Measurements from ENCODE around the gene KIF5C. TPM values are rescaled to one million over a fixed set of nuclear protein-coding genes. Genes with fewer than 3 reads are reported as not detected.

KIF5C gene
- total RNA-seq, 2 experiments from 2014 or later, result 8.1 to 22.2 TPM

DNA sequence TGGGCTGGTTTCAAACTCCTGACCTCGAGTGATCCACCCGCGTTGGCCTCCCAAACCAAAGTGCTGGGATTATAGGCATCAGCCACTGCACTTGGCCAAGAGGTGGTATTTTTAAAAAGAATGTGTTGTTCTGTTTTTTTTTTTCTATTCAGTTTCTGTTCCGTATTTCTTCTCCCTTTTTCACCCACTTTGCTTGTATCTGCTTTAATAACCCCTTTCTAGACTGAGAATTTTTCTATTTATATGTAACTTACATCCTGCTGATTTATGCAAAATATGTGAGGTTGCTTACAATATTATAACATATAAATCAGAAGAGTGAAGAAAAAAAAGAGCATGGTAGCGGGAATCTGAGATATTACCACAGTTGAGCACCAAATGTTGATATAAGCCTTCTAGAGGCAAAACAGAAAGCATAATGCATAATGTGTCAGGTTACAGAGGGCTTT, 146.3 kb downstream of the KIF5C start:
- Histone ChIP-seq H3K4me2 (ENCODE audit: low read length) (peak overlapping the region; percentile 85), H3K4me1 (ENCODE audit: insufficient read depth, low read length, poor library complexity, severe bottlenecking) (peaks cover 62% of the 10 kb centered on the region), H2AFZ (ENCODE audit: low read length) (peak overlapping the region; percentile 36; the same call in 1 of the 2 replicates), H3K9me2 (ENCODE audit: insufficient read depth, low read length) (no peaks in the 10 kb centered on the region), H3K27ac (ENCODE audit: low read depth, low read length, poor library complexity, severe bottlenecking) (peak overlapping the region; percentile 87), H3K4me3 (ENCODE audit: low read depth, low read length, poor library complexity, severe bottlenecking) (peak overlapping the region; percentile 60), H3K9me3 (ENCODE audit: low read length) (no peaks in the 10 kb centered on the region), H3K36me3 (ENCODE audit: insufficient read depth, low read length) (0 out of 2 replicates have a peak, but pooled peaks cover 12% of the 10 kb centered on the region), H4K20me1 (ENCODE audit: insufficient read depth, low read length) (no peaks in the 10 kb centered on the region), H3K79me2 (ENCODE audit: insufficient read depth, low read depth, low read length) (no peaks in the 10 kb centered on the region)
- TF ChIP-seq EZH2phosphoT487 (IDR thresholded peaks at IDR 0.05; ENCODE audit: borderline replicate concordance, low read depth, low read length), result no peak
- TF ChIP-seq, protein P1, sequence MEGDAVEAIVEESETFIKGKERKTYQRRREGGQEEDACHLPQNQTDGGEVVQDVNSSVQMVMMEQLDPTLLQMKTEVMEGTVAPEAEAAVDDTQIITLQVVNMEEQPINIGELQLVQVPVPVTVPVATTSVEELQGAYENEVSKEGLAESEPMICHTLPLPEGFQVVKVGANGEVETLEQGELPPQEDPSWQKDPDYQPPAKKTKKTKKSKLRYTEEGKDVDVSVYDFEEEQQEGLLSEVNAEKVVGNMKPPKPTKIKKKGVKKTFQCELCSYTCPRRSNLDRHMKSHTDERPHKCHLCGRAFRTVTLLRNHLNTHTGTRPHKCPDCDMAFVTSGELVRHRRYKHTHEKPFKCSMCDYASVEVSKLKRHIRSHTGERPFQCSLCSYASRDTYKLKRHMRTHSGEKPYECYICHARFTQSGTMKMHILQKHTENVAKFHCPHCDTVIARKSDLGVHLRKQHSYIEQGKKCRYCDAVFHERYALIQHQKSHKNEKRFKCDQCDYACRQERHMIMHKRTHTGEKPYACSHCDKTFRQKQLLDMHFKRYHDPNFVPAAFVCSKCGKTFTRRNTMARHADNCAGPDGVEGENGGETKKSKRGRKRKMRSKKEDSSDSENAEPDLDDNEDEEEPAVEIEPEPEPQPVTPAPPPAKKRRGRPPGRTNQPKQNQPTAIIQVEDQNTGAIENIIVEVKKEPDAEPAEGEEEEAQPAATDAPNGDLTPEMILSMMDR (conservative IDR thresholded peaks at IDR 0.05; ENCODE audit: low read length), result no peak
- BruUV-seq (replicated peaks), result no TSS peak
- POLR2A ChIA-PET, result interaction anchor here (0.6 to 3.4 kb wide), 10 partner anchors 9 to 1423 kb away, joined by 3 to 33 read pairs (median 4); no protein-coding TSS in a partner anchor
- CTCF ChIA-PET (ENCODE audit: unreplicated experiment), result interaction anchor here (1.2 to 1.9 kb wide), 2 partner anchors 13 to 17 kb away, joined by 3 to 11 read pairs; no protein-coding TSS in a partner anchor
- intact Hi-C loops (cut with micrococcal nuclease; ENCODE audit: unreplicated experiment), result loop anchor here (1.0 to 2.0 kb wide), 3 partner anchors 13 to 540 kb away; no protein-coding TSS in a partner anchor
- DNase-seq (ENCODE audit: low spot score), result peak; percentile 76

DNA sequence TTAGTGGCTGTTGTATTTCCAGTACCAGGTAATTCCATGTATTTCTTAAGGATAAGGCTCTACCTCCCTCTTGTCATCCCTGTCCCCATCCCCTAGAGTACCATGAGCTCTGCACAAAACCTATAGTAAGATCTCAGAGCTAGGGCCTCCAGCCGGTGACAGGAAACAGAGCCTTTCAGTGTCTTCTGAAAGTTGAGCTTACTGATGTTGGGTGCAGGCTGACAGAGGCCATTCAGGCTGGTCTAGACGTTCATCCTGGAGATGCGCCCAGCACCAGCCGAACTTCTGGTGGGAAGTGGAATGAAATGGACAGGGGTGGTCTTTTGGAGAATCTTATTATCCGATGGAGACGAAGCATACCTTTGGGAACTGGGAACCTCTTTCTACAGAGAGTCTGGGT, 146.7 kb downstream of the KIF5C start:
- no peaks in the 10 kb centered on the region for H3K79me2 ChIP-seq (ENCODE audit: insufficient read depth, low read depth, low read length)
- peak overlapping the region; percentile 85 for H3K4me2 ChIP-seq (ENCODE audit: low read length)
- ChIA-PET POLR2A (interaction anchor here (0.5 to 3.4 kb wide), 12 partner anchors 10 to 1423 kb away, joined by 3 to 33 read pairs (median 4); partner anchors contain the start of genes MBD5 and ORC4), CTCF (ENCODE audit: unreplicated experiment) (interaction anchor here (1.9 kb wide), 1 partner anchor 13 kb away, joined by 11 read pairs; no protein-coding TSS in a partner anchor)
- no TSS peak for BruUV-seq (replicated peaks)
- H3K4me3 ChIP-seq (ENCODE audit: low read depth, low read length, poor library complexity, severe bottlenecking), result peak overlapping the region; percentile 60
- peak; percentile 83 for DNase-seq (ENCODE audit: low spot score)
- peaks cover 62% of the 10 kb centered on the region for H3K4me1 ChIP-seq (ENCODE audit: insufficient read depth, low read length, poor library complexity, severe bottlenecking)
- TF ChIP-seq, protein P1 (conservative IDR thresholded peaks at IDR 0.05; ENCODE audit: low read length), result no peak
- TF ChIP-seq EZH2phosphoT487 (IDR thresholded peaks at IDR 0.05; ENCODE audit: borderline replicate concordance, low read depth, low read length), result no peak
- peak overlapping the region; percentile 87 for H3K27ac ChIP-seq (ENCODE audit: low read depth, low read length, poor library complexity, severe bottlenecking)
- H3K9me3 ChIP-seq (ENCODE audit: low read length), result no peaks in the 10 kb centered on the region
- H3K36me3 ChIP-seq (ENCODE audit: insufficient read depth, low read length), result 0 out of 2 replicates have a peak, but pooled peaks cover 12% of the 10 kb centered on the region
- no peaks in the 10 kb centered on the region for H3K9me2 ChIP-seq (ENCODE audit: insufficient read depth, low read length)
- intact Hi-C loops (cut with micrococcal nuclease; ENCODE audit: unreplicated experiment), result loop anchor here (1.0 to 2.0 kb wide), 3 partner anchors 13 to 539 kb away; no protein-coding TSS in a partner anchor
- H4K20me1 ChIP-seq (ENCODE audit: insufficient read depth, low read length), result no peaks in the 10 kb centered on the region
- peak overlapping the region; percentile 36; the same call in 1 of the 2 replicates for H2AFZ ChIP-seq (ENCODE audit: low read length)

DNA sequence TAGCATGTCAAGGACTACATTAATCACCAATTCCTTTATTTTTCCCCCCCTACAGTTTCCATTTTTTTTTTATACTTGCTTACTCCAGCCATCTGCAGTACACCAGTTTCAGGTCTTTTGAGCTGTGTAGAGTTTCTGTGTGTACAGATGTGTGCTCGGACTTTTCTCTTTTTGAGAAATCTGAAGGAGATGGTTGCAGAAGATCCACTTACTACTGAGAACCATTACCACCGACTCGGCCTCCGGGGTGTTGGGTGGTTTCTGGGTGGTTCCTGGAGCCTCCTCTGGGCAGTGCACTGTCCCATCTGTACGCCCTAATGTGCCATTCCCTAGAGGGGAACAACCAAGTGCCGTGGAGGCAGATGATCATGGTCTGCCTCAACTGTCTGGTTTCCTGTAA, 148.1 kb downstream of the KIF5C start:
- no peaks in the 10 kb centered on the region for H3K9me3 ChIP-seq (ENCODE audit: low read length)
- no peak overlapping the region for H3K4me3 ChIP-seq (ENCODE audit: low read depth, low read length, poor library complexity, severe bottlenecking)
- no TSS peak for BruUV-seq (replicated peaks)
- H3K79me2 ChIP-seq (ENCODE audit: insufficient read depth, low read depth, low read length), result no peaks in the 10 kb centered on the region
- H3K36me3 ChIP-seq (ENCODE audit: insufficient read depth, low read length), result 0 out of 2 replicates have a peak, but pooled peaks cover 12% of the 10 kb centered on the region
- peak overlapping the region; percentile 13 for H3K4me2 ChIP-seq (ENCODE audit: low read length)
- H3K4me1 ChIP-seq (ENCODE audit: insufficient read depth, low read length, poor library complexity, severe bottlenecking), result peaks cover 60% of the 10 kb centered on the region
- TF ChIP-seq EZH2phosphoT487 (IDR thresholded peaks at IDR 0.05; ENCODE audit: borderline replicate concordance, low read depth, low read length), result no peak
- TF ChIP-seq, protein P1 (conservative IDR thresholded peaks at IDR 0.05; ENCODE audit: low read length), result no peak
- no peak overlapping the region for H2AFZ ChIP-seq (ENCODE audit: low read length)
- peak; percentile 9 for DNase-seq (ENCODE audit: low spot score)
- H3K9me2 ChIP-seq (ENCODE audit: insufficient read depth, low read length), result no peaks in the 10 kb centered on the region
- no peak overlapping the region for H3K27ac ChIP-seq (ENCODE audit: low read depth, low read length, poor library complexity, severe bottlenecking)
- intact Hi-C loops (cut with micrococcal nuclease; ENCODE audit: unreplicated experiment), result no loop called here
- ChIA-PET CTCF (ENCODE audit: unreplicated experiment) (interaction anchor here (1.9 kb wide), 1 partner anchor 11 kb away, joined by 11 read pairs; no protein-coding TSS in a partner anchor), POLR2A (interaction anchor here (1.2 to 3.4 kb wide), 2 partner anchors 10 to 123 kb away, joined by 3 to 33 read pairs; no protein-coding TSS in a partner anchor)
- H4K20me1 ChIP-seq (ENCODE audit: insufficient read depth, low read length), result no peaks in the 10 kb centered on the region

Data from OCI-LY7 (cell line).